Inflammatory macrophage treated with lipopolysaccharide for 4 hours (primary cell): ENCODE data around the gene RAB30.
A peak's percentile ranks its signal among the peaks of the same experiment; 100 is the strongest.

Source experiments
- DNase-seq: peaks from one replicate; pipeline ENCODE4 v3.0.0-alpha.2; 2020

The RAB30 gene

GRCh38 chr11:83007909-83008580 lies 63.7 kb downstream of the RAB30 start:
- DNase-seq = no peak

DNA sequence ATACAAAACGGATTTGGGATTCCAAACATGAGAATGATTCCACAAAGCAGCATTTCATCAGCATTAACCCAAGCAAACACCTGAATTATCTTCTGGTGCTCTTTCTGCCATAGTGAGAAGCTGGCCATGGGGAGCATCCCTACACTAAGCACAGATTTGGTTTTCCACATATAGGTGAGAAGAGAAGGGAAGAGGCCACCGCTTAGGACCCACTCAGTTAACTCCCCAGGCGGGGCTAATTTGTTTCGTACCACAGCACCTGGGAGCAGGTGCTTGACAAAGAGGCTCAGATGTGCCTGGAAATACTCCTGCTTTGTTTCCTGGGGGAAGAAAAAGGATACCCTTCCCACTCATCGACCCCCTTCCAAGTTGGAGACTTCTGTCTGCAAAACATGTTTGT lies 64.2 kb downstream of the RAB30 start:
- DNase-seq = no peak

- DNase-seq = no peak
These were observed 64.8 kb downstream of the RAB30 start for GRCh38 chr11:83006877-83007330.

GRCh38 chr11:83004746-83005556 lies 66.7 kb downstream of the RAB30 start:
- no peak for DNase-seq

- DNase-seq = no peak
These were observed 69.2 kb downstream of the RAB30 start for GRCh38 chr11:83002522-83002921.

- no peak for DNase-seq
These were observed 69.6 kb downstream of the RAB30 start for GRCh38 chr11:83002053-83002452.

DNA sequence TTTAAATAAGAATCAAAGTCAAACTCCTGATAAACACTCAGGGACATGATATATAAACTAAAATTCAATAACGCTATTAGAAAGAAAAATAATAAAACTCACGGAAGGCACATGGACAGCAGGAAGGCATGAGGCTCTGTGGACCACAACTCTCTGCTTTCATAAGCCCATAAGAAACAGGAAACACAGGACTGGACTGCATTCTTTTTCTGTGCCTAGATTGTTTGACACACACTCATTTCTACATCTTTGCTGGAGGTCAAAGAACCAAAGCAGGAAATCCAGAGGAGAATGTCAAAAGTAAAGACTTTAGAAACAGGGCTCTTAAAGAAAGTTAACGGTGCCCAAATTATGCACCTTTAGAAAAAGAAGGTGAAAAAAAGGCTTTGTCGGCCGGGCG lies 71.3 kb downstream of the RAB30 start:
- DNase-seq = no peak

DNA sequence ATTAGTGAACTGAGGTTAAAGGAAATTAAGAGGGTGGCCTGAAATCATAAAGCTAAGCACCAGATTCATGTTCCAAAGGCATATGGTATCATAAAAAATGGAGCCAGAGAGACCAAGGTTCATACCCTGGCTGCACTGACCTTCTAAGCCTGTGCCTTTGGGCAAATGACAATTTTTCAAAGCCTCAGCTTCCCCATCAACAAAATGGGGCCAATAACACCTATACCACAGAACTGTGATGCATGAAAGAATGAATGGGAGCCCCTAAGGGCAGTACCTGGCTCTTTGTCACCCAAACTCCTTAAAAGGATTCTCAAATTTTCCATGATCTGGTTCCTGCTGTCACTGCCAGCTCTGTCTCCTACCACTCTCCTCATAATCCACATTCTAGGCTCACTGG lies 72.5 kb downstream of the RAB30 start:
- DNase-seq = no peak

DNA sequence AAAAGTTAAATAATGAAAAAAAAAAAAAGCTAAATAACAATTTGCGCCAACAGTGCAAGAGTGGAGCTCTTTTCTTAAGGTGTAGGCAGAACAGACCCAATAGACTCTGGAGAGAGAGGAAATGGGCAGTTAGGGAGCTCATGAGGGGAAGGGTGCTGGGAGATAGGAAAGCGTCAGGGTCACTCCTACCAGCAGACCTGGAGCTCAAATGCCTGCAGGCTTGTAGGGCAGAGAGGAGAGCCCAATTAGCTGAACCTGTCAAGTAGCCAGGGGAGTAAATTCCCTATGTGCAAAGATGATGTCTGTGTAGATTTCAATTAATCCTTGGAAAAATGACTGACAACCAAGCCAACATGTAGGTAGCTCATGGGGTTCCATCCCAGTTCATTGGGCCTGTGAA lies 73.0 kb downstream of the RAB30 start:
- no peak for DNase-seq

DNA sequence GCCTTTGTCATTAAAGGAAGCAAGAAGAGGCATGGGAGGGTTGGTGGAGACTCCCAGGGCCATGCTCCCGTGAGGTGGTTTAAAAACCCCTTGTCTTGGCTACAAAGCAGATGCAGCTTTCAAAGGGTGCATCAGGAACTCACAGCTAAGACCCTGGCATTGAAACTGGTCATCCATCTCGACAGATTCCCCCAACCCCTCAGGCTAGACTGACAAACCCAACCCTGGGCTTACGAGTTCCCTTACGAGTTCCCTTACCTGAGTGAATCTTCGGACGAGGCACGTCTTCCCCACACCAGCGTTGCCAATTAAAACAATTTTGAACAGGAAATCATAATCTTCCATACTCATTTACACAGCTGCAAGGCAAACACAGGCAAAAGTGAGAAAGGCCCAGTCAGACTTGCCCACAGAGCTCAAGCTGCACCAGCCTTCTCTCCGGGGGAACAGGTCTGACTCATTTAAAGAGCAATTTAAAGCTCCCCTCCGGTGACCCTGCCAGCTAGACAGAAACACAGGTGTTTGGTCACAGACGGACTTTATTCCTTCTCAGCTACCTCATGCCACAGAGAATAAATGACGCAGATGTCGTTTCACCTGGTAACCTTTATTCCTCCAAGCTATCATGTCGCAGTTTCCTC lies 74.6 kb downstream of the RAB30 start:
- no peak for DNase-seq

- DNase-seq = peak; percentile 74
These were observed 75.8 kb downstream of the RAB30 start for GRCh38 chr11:82995754-82996398.

DNA sequence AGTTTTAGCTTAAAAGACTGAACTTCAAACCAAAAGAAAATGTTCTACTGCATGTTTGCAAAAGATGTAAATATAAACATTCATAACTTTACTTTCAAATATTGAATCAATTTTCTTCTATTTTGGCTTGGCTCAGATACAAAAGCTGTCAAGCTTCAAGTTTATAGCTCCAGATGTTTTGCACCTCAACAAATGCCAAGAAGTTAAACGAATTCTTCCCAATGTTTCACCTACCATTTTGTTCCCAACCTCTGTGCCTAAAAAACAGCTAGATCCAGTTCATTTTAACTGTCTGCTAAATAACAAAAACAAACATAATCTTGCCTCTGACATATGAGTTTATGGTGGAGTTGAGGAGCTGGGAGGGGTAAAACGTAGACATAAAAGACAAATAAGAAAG lies 76.5 kb downstream of the RAB30 start:
- DNase-seq = no peak

GRCh38 chr11:82994604-82995230 lies 77.0 kb downstream of the RAB30 start:
- DNase-seq = peak; percentile 10

DNA sequence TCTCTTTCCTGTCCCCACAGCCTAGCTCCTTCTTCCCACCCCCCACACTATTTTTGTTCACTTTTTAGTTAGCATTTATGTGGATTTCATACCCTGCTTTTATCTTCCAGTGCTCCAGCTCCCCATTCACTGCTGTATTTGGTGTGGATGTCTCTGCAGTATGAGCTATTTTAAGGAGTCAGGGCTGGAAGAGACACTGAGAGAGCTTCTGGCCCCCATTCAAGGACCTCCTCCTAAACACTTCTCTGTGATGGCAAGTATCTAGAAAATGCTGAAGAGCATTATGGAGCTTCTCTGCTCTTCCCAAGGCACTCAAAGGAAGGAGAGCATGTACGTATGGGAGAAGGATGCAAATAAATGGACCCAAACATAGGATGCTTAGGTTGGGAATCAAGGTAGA lies 79.5 kb downstream of the RAB30 start:
- no peak for DNase-seq

DNA sequence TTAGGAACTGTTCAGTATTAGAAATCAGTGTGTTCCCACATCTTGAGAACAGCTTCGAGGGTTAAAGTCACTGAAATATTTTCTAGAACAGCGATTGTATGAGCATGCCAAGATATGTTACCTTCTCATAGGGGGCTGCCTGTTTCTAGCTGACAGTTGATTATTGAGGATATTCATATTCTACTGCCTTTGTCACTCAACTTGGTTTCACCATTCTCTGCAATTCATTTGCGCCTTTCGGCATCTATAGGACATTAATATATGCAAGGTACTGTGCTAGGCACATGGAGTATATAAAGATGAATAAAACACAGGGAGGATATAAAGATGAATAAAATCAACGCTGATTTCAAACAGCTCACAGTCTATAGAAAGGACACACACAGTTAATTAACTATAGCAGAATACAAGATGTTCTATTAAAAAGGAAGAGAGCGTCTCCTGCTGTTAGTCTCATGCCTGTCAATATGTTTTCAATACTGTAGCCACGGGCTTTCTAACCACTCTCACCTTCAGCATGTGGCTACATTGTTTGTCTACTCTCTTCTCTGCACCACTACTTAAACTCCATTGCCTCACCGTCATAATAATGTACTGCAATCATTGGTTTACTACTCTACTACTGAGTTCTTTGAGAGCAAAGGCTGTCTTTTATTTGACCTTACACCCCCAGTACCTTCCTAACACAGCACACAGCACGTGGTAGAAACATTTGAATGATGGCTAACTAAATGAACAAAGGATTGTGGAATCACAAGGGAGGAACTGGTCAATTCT lies 81.9 kb downstream of the RAB30 start:
- no peak for DNase-seq

DNA sequence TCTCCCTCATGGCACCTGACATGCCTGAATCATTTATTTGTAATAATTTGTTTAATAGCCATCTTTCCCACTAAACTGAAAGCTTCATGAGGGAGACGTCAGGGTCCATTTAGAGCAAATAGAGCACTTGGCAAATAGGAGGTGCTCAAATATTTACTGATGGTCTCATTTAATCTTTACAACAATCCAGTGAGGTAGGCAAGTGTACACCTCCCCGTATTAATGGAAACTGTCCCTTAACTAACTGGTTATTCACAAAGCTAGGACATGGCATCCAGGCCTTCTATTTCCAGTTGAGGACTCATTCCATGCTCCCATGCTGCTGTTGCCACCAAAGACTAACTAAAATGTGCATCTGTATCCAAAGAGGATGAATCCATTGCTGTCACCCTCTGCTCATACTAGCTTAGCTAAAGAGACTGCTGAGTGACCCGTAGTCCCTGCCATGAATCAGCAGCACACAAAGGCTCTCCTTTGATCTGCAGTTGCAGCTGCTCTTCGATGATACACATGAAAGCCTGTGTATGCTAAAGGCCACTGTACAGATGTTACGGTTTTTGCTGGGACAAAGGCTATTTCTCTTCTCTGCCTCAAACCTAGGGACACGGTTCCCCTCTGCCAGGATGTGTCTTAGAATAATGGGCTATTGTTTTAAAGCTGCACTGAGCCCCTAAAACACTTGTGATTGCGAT lies 82.6 kb downstream of the RAB30 start:
- no peak for DNase-seq

GRCh38 chr11:82987997-82988396 lies 83.7 kb downstream of the RAB30 start:
- no peak for DNase-seq

DNA sequence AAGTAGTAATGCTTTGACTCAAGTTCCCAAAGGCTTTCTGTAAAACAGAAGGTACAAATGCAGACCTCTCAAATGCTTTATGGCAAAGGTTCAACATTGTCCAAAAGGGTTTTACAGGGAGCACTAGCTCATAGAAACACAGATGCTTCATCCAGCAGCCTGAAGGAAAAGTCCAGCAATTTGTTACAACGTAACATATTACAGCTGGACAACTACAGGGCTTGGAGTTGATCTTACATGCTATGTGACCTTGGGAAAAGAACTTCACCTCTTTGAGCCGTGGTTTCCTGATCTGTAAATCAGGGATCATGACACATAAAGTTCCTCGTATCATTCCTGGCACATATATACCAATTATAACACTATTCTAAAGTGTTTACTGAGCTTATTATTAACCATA lies 85.3 kb downstream of the RAB30 start:
- DNase-seq = no peak

GRCh38 chr11:82981852-82982251 lies 89.8 kb downstream of the RAB30 start:
- DNase-seq = no peak

- DNase-seq = no peak
These were observed 90.8 kb downstream of the RAB30 start for GRCh38 chr11:82980947-82981346.

GRCh38 chr11:82980292-82980691 lies 91.4 kb downstream of the RAB30 start:
- DNase-seq = no peak

DNA sequence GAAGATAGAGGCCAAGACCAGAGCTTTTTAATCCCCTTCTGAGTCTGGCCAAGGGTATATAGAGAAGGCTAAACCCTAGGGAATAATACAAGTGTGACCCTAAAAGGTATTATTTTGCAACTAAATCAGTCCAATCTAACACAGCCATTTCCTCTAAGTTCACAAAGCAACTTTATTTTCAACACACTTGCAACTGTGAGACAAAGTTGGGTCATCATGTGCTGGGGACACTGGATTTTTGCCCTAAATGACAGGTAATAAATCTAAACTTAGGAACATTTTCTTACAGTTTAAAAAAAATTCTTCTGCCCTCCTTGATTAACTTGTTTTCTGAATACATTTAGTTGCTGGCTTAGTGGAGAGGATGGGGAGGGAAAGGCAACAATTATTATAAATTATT lies 91.9 kb downstream of the RAB30 start:
- DNase-seq = no peak
